ENCODE measurements around the gene HOOK1. TPM values are rescaled to one million over a fixed set of nuclear protein-coding genes. Genes with fewer than 3 reads are reported as not detected.
A peak's percentile ranks its signal among the peaks of the same experiment; 100 is the strongest.

The HOOK1 gene
- polyA plus RNA-seq: 3.1 to 12.7 TPM (median 11.8 TPM) in 3 replicates
- polyA plus RNA-seq (2011; ENCODE audit: low read depth): 117 TPM
- polyA plus RNA-seq (2011; cell fraction: cytosol; rRNA removed): 2.5 and 4.4 TPM in 2 replicates
- polyA plus RNA-seq (2011; cell fraction: nucleus; rRNA removed): 8.2 and 14.0 TPM in 2 replicates
- polyA plus RNA-seq (2012; ENCODE audit: low replicate concordance): 4.5 and 28.1 TPM in 2 replicates
- polyA minus RNA-seq: 0.10 to 6.2 TPM (median 4.8 TPM) in 3 replicates
- polyA minus RNA-seq (2011; cell fraction: cytosol; rRNA and poly(A)+ RNA removed): 1.7 TPM
- 6.4 and 12.5 TPM in 2 replicates for polyA minus RNA-seq (2011; cell fraction: nucleus; rRNA and poly(A)+ RNA removed)

DNA sequence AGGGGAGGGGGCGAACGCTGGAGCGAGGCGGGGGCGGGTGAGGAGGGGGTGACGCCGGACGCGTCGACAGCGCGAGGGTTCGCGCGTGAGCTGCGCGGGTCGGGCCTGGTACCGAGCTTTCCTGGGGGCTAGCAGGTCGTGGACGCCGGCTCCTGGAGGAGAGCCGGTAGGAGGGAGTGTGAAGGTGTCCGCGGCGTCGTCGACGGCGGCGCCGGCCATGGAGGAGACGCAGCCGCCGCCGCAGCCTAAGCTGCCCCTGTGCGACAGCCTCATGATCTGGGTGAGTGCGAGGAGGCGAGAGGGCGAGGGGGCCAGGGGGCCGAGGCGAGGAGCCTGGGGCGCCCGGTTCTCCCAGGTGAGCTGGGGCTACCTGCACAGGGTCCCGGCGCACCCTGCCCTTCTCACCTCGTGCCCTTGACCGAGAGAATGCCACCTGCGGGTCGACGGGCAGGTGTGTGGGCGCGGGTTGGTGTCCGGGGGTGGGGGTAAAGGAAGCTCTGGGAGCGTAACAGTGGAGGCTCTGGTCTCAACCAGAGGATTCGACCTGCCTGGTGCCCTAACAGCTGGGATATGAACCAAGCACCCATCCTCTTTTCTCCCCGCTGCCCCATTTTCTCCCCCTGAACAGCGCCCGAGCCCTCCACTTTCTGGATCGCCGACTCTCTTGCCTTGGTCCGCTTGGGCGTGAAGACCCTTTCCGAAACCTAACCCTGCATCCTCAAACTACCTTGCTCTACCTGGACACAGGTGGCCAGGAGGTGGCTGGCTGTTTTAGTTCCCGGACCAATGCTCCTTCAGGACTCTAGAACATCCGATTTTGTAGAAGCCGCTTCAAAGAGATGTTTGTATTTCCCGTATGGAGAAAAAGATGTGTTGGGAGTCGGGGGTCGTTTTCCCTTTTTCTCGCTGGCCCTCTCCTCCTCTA is at the start of gene HOOK1:
Gene HOOK1 (plus strand): TSS at position 49 of the 925 bp plus-strand sequence. CDS start 169 bp downstream, at position 218.
- H3K9me3 ChIP-seq (ENCODE audit: control insufficient read depth, low read depth, low read length): no peaks in the 10 kb centered on the region
- peaks cover 2% of the 10 kb centered on the region for H3K79me2 ChIP-seq (ENCODE audit: control insufficient read depth, insufficient read depth, low read length)
- H3K9me1 ChIP-seq (ENCODE audit: control insufficient read depth, extremely low read depth, insufficient read depth, low read length): no peaks in the 10 kb centered on the region
- no peaks in the 10 kb centered on the region for H4K20me1 ChIP-seq (ENCODE audit: control insufficient read depth, extremely low read depth, insufficient read depth, low read length)
- no peaks in the 10 kb centered on the region for H3K27me3 ChIP-seq (ENCODE audit: control insufficient read depth, extremely low read depth, insufficient read depth, low read length)
- TF ChIP-seq EZH2 (IDR thresholded peaks at IDR 0.05; ENCODE audit: low read length) (no peak), CTCF (optimal IDR thresholded peaks at IDR 0.05 in 1 of 3, IDR thresholded peaks at IDR 0.05 in 1 of 3, conservative IDR thresholded peaks at IDR 0.05 in 1 of 3; ENCODE audit: extremely low read depth in 1 of 3, insufficient read depth in 2 of 3, low read length in 3 of 3) (no peak)
- peaks cover 12% of the 10 kb centered on the region for H3K4me1 ChIP-seq (ENCODE audit: control insufficient read depth, extremely low read depth, insufficient read depth, low read length)
- H3K4me2 ChIP-seq (ENCODE audit: control insufficient read depth, extremely low read depth, insufficient read depth, low read depth, low read length): peak within 1 kb of the TSS; percentile 71
- no peak for DNase-seq (ENCODE audit: low read depth, low spot score)
- dilution Hi-C loops (cut with MboI; ENCODE audit: extremely low pct_ligation_motif_present, low sequenced_read_pairs): no loop called here
- peak within 1 kb of the TSS; percentile 40 for H3K27ac ChIP-seq (ENCODE audit: control insufficient read depth, insufficient read depth, low read length)
- H2AFZ ChIP-seq (ENCODE audit: control insufficient read depth, low read length): peak within 1 kb of the TSS; percentile 77
- no peak for FAIRE-seq
- peak within 1 kb of the TSS; percentile 75 to 91 (median 81) for H3K4me3 ChIP-seq (ENCODE audit: control insufficient read depth in 2 of 3, extremely low read depth in 1 of 3, insufficient read depth in 2 of 3, low read depth in 1 of 3, low read length in 3 of 3)
- no peaks in the 10 kb centered on the region for H3K36me3 ChIP-seq (ENCODE audit: control insufficient read depth in 2 of 2, extremely low read depth in 1 of 2, insufficient read depth in 2 of 2, low read length in 2 of 2)
- peak within 1 kb of the TSS; percentile 77 for H3K9ac ChIP-seq (ENCODE audit: control insufficient read depth, extremely low read depth, insufficient read depth, low read length)

- Histone ChIP-seq H4K20me1 (ENCODE audit: control insufficient read depth, extremely low read depth, insufficient read depth, low read length) (no peaks in the 10 kb centered on the region), H2AFZ (ENCODE audit: control insufficient read depth, low read length) (peak overlapping the region; percentile 32), H3K79me2 (ENCODE audit: control insufficient read depth, insufficient read depth, low read length) (no peaks in the 10 kb centered on the region), H3K9ac (ENCODE audit: control insufficient read depth, extremely low read depth, insufficient read depth, low read length) (no peak overlapping the region), H3K4me1 (ENCODE audit: control insufficient read depth, extremely low read depth, insufficient read depth, low read length) (peaks cover 49% of the 10 kb centered on the region), H3K9me1 (ENCODE audit: control insufficient read depth, extremely low read depth, insufficient read depth, low read length) (peaks cover 2% of the 10 kb centered on the region), H3K4me2 (ENCODE audit: control insufficient read depth, extremely low read depth, insufficient read depth, low read depth, low read length) (peak overlapping the region; percentile 62), H3K36me3 (ENCODE audit: control insufficient read depth in 2 of 2, extremely low read depth in 1 of 2, insufficient read depth in 2 of 2, low read length in 2 of 2) (no peaks in the 10 kb centered on the region), H3K4me3 (ENCODE audit: control insufficient read depth in 2 of 3, extremely low read depth in 1 of 3, insufficient read depth in 2 of 3, low read depth in 1 of 3, low read length in 3 of 3) (no peak overlapping the region), H3K27ac (ENCODE audit: control insufficient read depth, insufficient read depth, low read length) (peak overlapping the region; percentile 50), H3K27me3 (ENCODE audit: control insufficient read depth, extremely low read depth, insufficient read depth, low read length) (no peaks in the 10 kb centered on the region), H3K9me3 (ENCODE audit: control insufficient read depth, low read depth, low read length) (no peaks in the 10 kb centered on the region)
- TF ChIP-seq EZH2 (IDR thresholded peaks at IDR 0.05; ENCODE audit: low read length): no peak
- no peak for TF ChIP-seq CTCF (optimal IDR thresholded peaks at IDR 0.05 in 1 of 3, IDR thresholded peaks at IDR 0.05 in 1 of 3, conservative IDR thresholded peaks at IDR 0.05 in 1 of 3; ENCODE audit: extremely low read depth in 1 of 3, insufficient read depth in 2 of 3, low read length in 3 of 3)
- DNase-seq (ENCODE audit: low read depth, low spot score) (peak; percentile 75), FAIRE-seq (peak; percentile 99)
- dilution Hi-C loops (cut with MboI; ENCODE audit: extremely low pct_ligation_motif_present, low sequenced_read_pairs): no loop called here
Observed at GRCh38 chr1:59765011-59765730, 49.6 kb upstream of the HOOK1 start.

Data from keratinocyte (primary cell).